ENCODE results near the gene NDUFB7. TPM values are rescaled to one million over a fixed set of nuclear protein-coding genes. Genes with fewer than 3 reads are reported as not detected.

Gene NDUFB7
- total RNA-seq, 4 donors from 2014 or later = 119 to 543 (median 221) TPM

DNA sequence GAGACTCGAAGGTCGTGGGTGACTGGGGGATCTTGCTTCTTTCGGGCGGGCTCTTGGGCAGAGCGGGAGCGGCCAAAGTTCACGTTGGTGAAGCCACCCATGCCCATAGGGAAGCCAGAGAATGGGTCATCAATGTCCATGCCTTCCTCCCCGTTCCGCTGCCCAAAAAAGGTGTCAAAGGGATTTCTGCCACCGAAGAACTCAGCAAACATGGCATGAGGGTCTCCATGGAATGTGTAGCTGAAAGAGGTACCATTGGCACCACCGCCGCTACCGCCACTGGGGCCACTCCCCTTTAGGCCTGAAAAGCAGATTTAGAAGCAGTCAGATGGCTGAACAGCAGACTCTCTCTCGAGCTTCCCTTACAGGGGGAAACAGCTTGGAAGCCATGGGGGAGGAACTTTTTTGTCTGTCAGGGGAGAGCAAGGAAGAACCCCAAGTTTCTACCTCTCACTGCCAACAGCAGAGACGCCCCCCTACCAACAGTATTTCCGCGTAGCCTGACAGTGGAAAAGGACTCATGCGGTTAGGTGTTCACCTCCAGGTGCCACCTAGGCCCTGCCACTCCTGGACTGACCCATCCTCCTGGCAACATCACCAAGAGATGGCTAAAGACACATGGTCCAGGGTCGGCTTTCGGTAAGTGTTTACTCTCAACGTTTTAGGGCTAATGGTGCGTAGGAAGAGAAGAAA, 55.0 kb downstream of the NDUFB7 start:
- H3K27me3 ChIP-seq = no peaks in the 10 kb centered on the region
- H3K4me1 ChIP-seq = peaks cover 0 to 6% of the 10 kb centered on the region in 2 donors
- no peak for DNase-seq
- peak overlapping the region; percentile 78 to 100 for H3K4me3 ChIP-seq
- TF ChIP-seq CTCF (IDR thresholded peaks at IDR 0.05) (no peak), POLR2A (IDR thresholded peaks at IDR 0.05) (no peak)
- peak overlapping the region; percentile 99 to 100 for H3K27ac ChIP-seq
- no peaks in the 10 kb centered on the region for H3K36me3 ChIP-seq
- intact Hi-C loops (cut with DNase I; ENCODE audit: low total_unique reads) = no loop called here
- H3K9me3 ChIP-seq = no peaks in the 10 kb centered on the region

MicroRNAs encoded within 50 kb of the gene (microRNA counts, 767-probe panel; counts per million panel counts)
- microRNA hsa-miR-639 = 0 counts per million in 2 donors

Small RNA genes within 50 kb of the gene (microRNA-seq; reads per million reads assigned to microRNA genes)
- 4.4 reads per million for gene MIR639 (ENCODE audit: borderline microRNAs expressed, borderline replicate concordance)

Small RNA genes within 50 kb of the gene (small RNA-seq; reads per million reads assigned to genes)
- not detected for gene RN7SL842P

Other genes with a start within 250 kb of the NDUFB7 start
- gene ADGRE5, start 190.6 kb downstream of the NDUFB7 start, total RNA-seq = 100 to 1,000 TPM in 1 of 4 donors, 10 to 100 TPM in 3; 32.1 to 217 (median 57.7) TPM
- 10 to 100 TPM; 41.3 to 91.2 (median 52.8) TPM for gene DDX39A, start 152.7 kb downstream of the NDUFB7 start, total RNA-seq
- gene PKN1, start 138.8 kb downstream of the NDUFB7 start, total RNA-seq = 100 to 1,000 TPM in 1 of 4 donors, 10 to 100 TPM in 3; 56.2 to 129 (median 82.4) TPM
- 1 to 10 TPM in 1 of 4 donors, under 1 TPM in 1, not detected in 2; 0.30 to 1.2 TPM for gene PTGER1, start 96.7 kb downstream of the NDUFB7 start, total RNA-seq
- 10 to 100 TPM; 14.1 to 70.0 (median 36.3) TPM for gene GIPC1, start 75.9 kb downstream of the NDUFB7 start, total RNA-seq
- gene DNAJB1, start 53.7 kb downstream of the NDUFB7 start, total RNA-seq = 10 to 100 TPM; 10.2 to 66.9 (median 40.6) TPM
- gene TECR, start 42.5 kb downstream of the NDUFB7 start, total RNA-seq = 10 to 100 TPM in 3 of 4 donors, 1 to 10 TPM in 1; 4.6 to 68.2 (median 33.9) TPM
- gene CLEC17A, start 11.0 kb upstream of the NDUFB7 start, total RNA-seq = under 1 TPM in 1 of 4 donors, not detected in 3; 0.55 TPM
- under 1 TPM in 1 of 4 donors, not detected in 3; 0.14 TPM for gene ADGRE3, start 102.8 kb upstream of the NDUFB7 start, total RNA-seq
- 10 to 100 TPM; 18.8 to 61.8 (median 44.3) TPM for gene ZNF333, start 118.0 kb upstream of the NDUFB7 start, total RNA-seq
- 1 to 10 TPM in 1 of 4 donors, under 1 TPM in 3; 0.26 to 2.2 (median 0.65) TPM for gene ADGRE2, start 206.5 kb upstream of the NDUFB7 start, total RNA-seq